ENCODE results near the gene MYG1. TPM values are rescaled to one million over a fixed set of nuclear protein-coding genes. Genes with fewer than 3 reads are reported as not detected.

The MYG1 gene
- total RNA-seq, 4 donors from 2014 or later: 26.7 to 46.5 (median 40.7) TPM

GRCh38 chr12:53258541-53259539 lies 40.7 kb upstream of the MYG1 start:
- no peak for TF ChIP-seq CTCF (IDR thresholded peaks at IDR 0.05; ENCODE audit: low read depth)

GRCh38 chr12:53259891-53260290 lies 39.6 kb upstream of the MYG1 start:
- no peak for TF ChIP-seq CTCF (IDR thresholded peaks at IDR 0.05; ENCODE audit: low read depth)

- no peak for TF ChIP-seq CTCF (IDR thresholded peaks at IDR 0.05; ENCODE audit: low read depth)
These were observed 33.7 kb upstream of the MYG1 start for GRCh38 chr12:53265783-53266182.

- TF ChIP-seq CTCF (IDR thresholded peaks at IDR 0.05; ENCODE audit: low read depth): no peak
These were observed 32.0 kb upstream of the MYG1 start for GRCh38 chr12:53267306-53267998.

GRCh38 chr12:53267999-53268629 lies 31.4 kb upstream of the MYG1 start, which contains the start of gene ESPL1:
Gene ESPL1, plus strand, starts transcription at chr12:53268299. Its CDS starts 468 bp downstream, at chr12:53268767.
- no peak for TF ChIP-seq CTCF (IDR thresholded peaks at IDR 0.05; ENCODE audit: low read depth)

- no peak for TF ChIP-seq CTCF (IDR thresholded peaks at IDR 0.05; ENCODE audit: low read depth)
These were observed 30.6 kb upstream of the MYG1 start for GRCh38 chr12:53268630-53269562.

Measured in subcutaneous adipose tissue (tissue), 4 donors.